Midbrain (tissue), 1 donor: Measurements from ENCODE around the gene GPC3.

Experiments used
- DNase-seq: peaks from one replicate; lab custom pipeline; 2025; lab: John Stamatoyannopoulos, UW

GPC3 gene

GRCh38 chrX:133601116-133601515 lies 384.3 kb downstream of the GPC3 start:
- no peak for DNase-seq

- no peak for DNase-seq
These were observed 384.9 kb downstream of the GPC3 start for GRCh38 chrX:133600536-133600935.

GRCh38 chrX:133598601-133599335 lies 386.6 kb downstream of the GPC3 start:
- DNase-seq, result peak; percentile 0

GRCh38 chrX:133594156-133594555 lies 391.2 kb downstream of the GPC3 start:
- DNase-seq, result no peak

GRCh38 chrX:133593531-133593930 lies 391.9 kb downstream of the GPC3 start:
- DNase-seq, result no peak

GRCh38 chrX:133590703-133591505 lies 394.5 kb downstream of the GPC3 start:
- DNase-seq, result no peak

GRCh38 chrX:133588827-133589226 lies 396.6 kb downstream of the GPC3 start:
- no peak for DNase-seq

- DNase-seq, result no peak
These were observed 397.6 kb downstream of the GPC3 start for GRCh38 chrX:133587818-133588217.

GRCh38 chrX:133587071-133587470 lies 398.3 kb downstream of the GPC3 start:
- DNase-seq, result no peak

- no peak for DNase-seq
These were observed 399.0 kb downstream of the GPC3 start for GRCh38 chrX:133586443-133586842.

GRCh38 chrX:133583825-133584224 lies 401.6 kb downstream of the GPC3 start:
- no peak for DNase-seq

- DNase-seq, result no peak
These were observed 404.8 kb downstream of the GPC3 start for GRCh38 chrX:133580625-133581024.

- no peak for DNase-seq
These were observed 405.8 kb downstream of the GPC3 start for GRCh38 chrX:133579631-133580030.

- DNase-seq, result no peak
These were observed 408.5 kb downstream of the GPC3 start for GRCh38 chrX:133576876-133577275.

- no peak for DNase-seq
These were observed 409.8 kb downstream of the GPC3 start for GRCh38 chrX:133575501-133576136.

GRCh38 chrX:133574716-133575115 lies 410.7 kb downstream of the GPC3 start:
- DNase-seq, result peak; percentile 3

GRCh38 chrX:133570549-133570948 lies 414.8 kb downstream of the GPC3 start:
- no peak for DNase-seq

GRCh38 chrX:133569217-133569616 lies 416.2 kb downstream of the GPC3 start:
- no peak for DNase-seq

- DNase-seq, result no peak
These were observed 417.3 kb downstream of the GPC3 start for GRCh38 chrX:133568109-133568508.

GRCh38 chrX:133566876-133567275 lies 418.5 kb downstream of the GPC3 start:
- no peak for DNase-seq

- no peak for DNase-seq
These were observed 421.7 kb downstream of the GPC3 start for GRCh38 chrX:133563705-133564104.

- no peak for DNase-seq
These were observed 424.1 kb downstream of the GPC3 start for GRCh38 chrX:133561251-133561650.

- no peak for DNase-seq
These were observed 425.5 kb downstream of the GPC3 start for GRCh38 chrX:133559909-133560308.
